ENCODE results near the gene PARN.

Gene PARN

GRCh38 chr16:14476183-14476582, 153.9 kb downstream of the PARN start:
- no peak for TF ChIP-seq TSHZ2 (CRISPR knock-in tag; IDR thresholded peaks at IDR 0.05)
- no peak for TF ChIP-seq TCF4 (CRISPR knock-in tag; IDR thresholded peaks at IDR 0.05; ENCODE audit: borderline replicate concordance)
- no peak for TF ChIP-seq BACH2 (CRISPR knock-in tag; IDR thresholded peaks at IDR 0.05; ENCODE audit: borderline replicate concordance)
- no peak for TF ChIP-seq POU6F1 (CRISPR knock-in tag; IDR thresholded peaks at IDR 0.05; ENCODE audit: borderline replicate concordance, low read depth)
- TF ChIP-seq ZNF8 (CRISPR knock-in tag; IDR thresholded peaks at IDR 0.05), result no peak
- no peak for TF ChIP-seq ZNF70 (CRISPR knock-in tag; IDR thresholded peaks at IDR 0.05)
- no peak for TF ChIP-seq ISL1 (CRISPR knock-in tag; IDR thresholded peaks at IDR 0.05)
- TF ChIP-seq ESRRG (CRISPR knock-in tag; IDR thresholded peaks at IDR 0.05), result no peak
- ATAC-seq, result no peak

GRCh38 chr16:14475370-14476139, 154.5 kb downstream of the PARN start:
- no peak for ATAC-seq
- TF ChIP-seq BACH2 (CRISPR knock-in tag; IDR thresholded peaks at IDR 0.05; ENCODE audit: borderline replicate concordance) (no peak), PATZ1 (CRISPR knock-in tag; IDR thresholded peaks at IDR 0.05; ENCODE audit: borderline replicate concordance) (no peak), ZFP3 (CRISPR knock-in tag; IDR thresholded peaks at IDR 0.05) (no peak), ZFP30 (CRISPR knock-in tag; IDR thresholded peaks at IDR 0.05) (no peak), SNAI2 (CRISPR knock-in tag; IDR thresholded peaks at IDR 0.05) (no peak), RARB (CRISPR knock-in tag; IDR thresholded peaks at IDR 0.05) (no peak), ZNF8 (CRISPR knock-in tag; IDR thresholded peaks at IDR 0.05) (no peak), POU6F1 (CRISPR knock-in tag; IDR thresholded peaks at IDR 0.05; ENCODE audit: borderline replicate concordance, low read depth) (no peak), CSDC2 (CRISPR knock-in tag; IDR thresholded peaks at IDR 0.05) (no peak), PPARA (CRISPR knock-in tag; IDR thresholded peaks at IDR 0.05; ENCODE audit: borderline replicate concordance) (no peak), TCF4 (CRISPR knock-in tag; IDR thresholded peaks at IDR 0.05; ENCODE audit: borderline replicate concordance) (no peak), ZC3H10 (CRISPR knock-in tag; IDR thresholded peaks at IDR 0.05) (no peak)

- TF ChIP-seq TOX (CRISPR knock-in tag; IDR thresholded peaks at IDR 0.05; ENCODE audit: borderline replicate concordance) (no peak), ZNF70 (CRISPR knock-in tag; IDR thresholded peaks at IDR 0.05) (no peak), BACH2 (CRISPR knock-in tag; IDR thresholded peaks at IDR 0.05; ENCODE audit: borderline replicate concordance) (no peak), ZFP30 (CRISPR knock-in tag; IDR thresholded peaks at IDR 0.05) (no peak), ZNF565 (CRISPR knock-in tag; conservative IDR thresholded peaks at IDR 0.05; ENCODE audit: low read depth) (no peak), ZNF8 (CRISPR knock-in tag; IDR thresholded peaks at IDR 0.05) (no peak), GLIS3 (CRISPR knock-in tag; IDR thresholded peaks at IDR 0.05) (no peak), PATZ1 (CRISPR knock-in tag; IDR thresholded peaks at IDR 0.05; ENCODE audit: borderline replicate concordance) (no peak), TCF4 (CRISPR knock-in tag; IDR thresholded peaks at IDR 0.05; ENCODE audit: borderline replicate concordance) (no peak), ZC3H10 (CRISPR knock-in tag; IDR thresholded peaks at IDR 0.05) (no peak), RARB (CRISPR knock-in tag; IDR thresholded peaks at IDR 0.05) (no peak), ISL1 (CRISPR knock-in tag; IDR thresholded peaks at IDR 0.05) (no peak), CREB5 (CRISPR knock-in tag; IDR thresholded peaks at IDR 0.05; ENCODE audit: low read depth) (no peak), ZFP3 (CRISPR knock-in tag; IDR thresholded peaks at IDR 0.05) (no peak)
- no peak for ATAC-seq
These were observed 156.6 kb downstream of the PARN start for GRCh38 chr16:14473488-14473887.

Measured in SK-N-SH treated with all-trans-retinoic acid at 6 μM for 48 hours (cell line).